ENCODE data around the gene ZWILCH. TPM values are rescaled to one million over a fixed set of nuclear protein-coding genes. Genes with fewer than 3 reads are reported as not detected.

The ZWILCH gene
- total RNA-seq, 4 donors from 2014 or later, result 2.4 to 26.1 (median 7.0) TPM

GRCh38 chr15:66592505-66593218, 87.5 kb downstream of the ZWILCH start:
- no peaks in the 10 kb centered on the region for H3K9me3 ChIP-seq
- no peak for TF ChIP-seq POLR2A (IDR thresholded peaks at IDR 0.05)
- no peak for TF ChIP-seq CTCF (IDR thresholded peaks at IDR 0.05)

GRCh38 chr15:66593219-66593780, 88.2 kb downstream of the ZWILCH start:
- intact Hi-C loops (cut with DNase I; ENCODE audit: low total_unique reads), result no loop called here
- Histone ChIP-seq H3K9me3 (no peaks in the 10 kb centered on the region), H3K4me1 (no peaks in the 10 kb centered on the region), H3K4me3 (no peak overlapping the region), H3K27me3 (no peaks in the 10 kb centered on the region), H3K27ac (no peak overlapping the region), H3K36me3 (no peaks in the 10 kb centered on the region)
- TF ChIP-seq CTCF (IDR thresholded peaks at IDR 0.05) (no peak), POLR2A (IDR thresholded peaks at IDR 0.05) (no peak)
- no peak for DNase-seq

More at GRCh38 chr15:66592505-66593218, 87.5 kb downstream of the ZWILCH start:
- Histone ChIP-seq H3K4me1 (no peaks in the 10 kb centered on the region), H3K27ac (no peak overlapping the region), H3K27me3 (no peaks in the 10 kb centered on the region), H3K4me3 (no peak overlapping the region), H3K36me3 (no peaks in the 10 kb centered on the region)
- intact Hi-C loops (cut with DNase I; ENCODE audit: low total_unique reads), result no loop called here
- DNase-seq, result no peak

DNA sequence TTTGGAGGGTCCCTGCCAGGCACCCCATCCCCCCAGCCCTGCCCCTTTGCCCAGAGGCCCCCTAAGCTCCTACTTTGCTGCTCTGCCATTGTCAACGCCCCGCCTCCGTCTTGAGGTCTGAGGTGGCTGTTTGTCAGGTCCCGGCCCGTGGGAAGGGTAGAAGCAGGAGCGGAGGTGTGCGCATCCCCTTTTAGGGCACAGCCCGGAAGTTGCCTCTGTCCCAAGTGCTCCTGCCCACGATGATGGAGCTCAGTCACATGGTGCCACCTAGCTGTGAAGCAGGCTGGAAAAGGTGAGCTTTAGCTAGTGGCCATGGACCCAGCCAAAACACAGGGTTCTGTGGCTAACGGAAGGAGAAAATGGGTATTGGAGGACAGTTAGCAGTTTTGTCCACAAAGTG, 89.2 kb downstream of the ZWILCH start:
- Histone ChIP-seq H3K27me3 (no peaks in the 10 kb centered on the region), H3K27ac (no peak overlapping the region), H3K4me3 (no peak overlapping the region), H3K4me1 (no peaks in the 10 kb centered on the region), H3K36me3 (no peaks in the 10 kb centered on the region), H3K9me3 (no peaks in the 10 kb centered on the region)
- no peak for TF ChIP-seq POLR2A (IDR thresholded peaks at IDR 0.05)
- no peak for TF ChIP-seq CTCF (IDR thresholded peaks at IDR 0.05)
- intact Hi-C loops (cut with DNase I; ENCODE audit: low total_unique reads), result no loop called here
- DNase-seq, result no peak

GRCh38 chr15:66594836-66595235, 89.7 kb downstream of the ZWILCH start:
- H3K4me3 ChIP-seq, result no peak overlapping the region
- no peak for DNase-seq
- H3K36me3 ChIP-seq, result no peaks in the 10 kb centered on the region
- no peak overlapping the region for H3K27ac ChIP-seq
- intact Hi-C loops (cut with DNase I; ENCODE audit: low total_unique reads), result no loop called here
- no peaks in the 10 kb centered on the region for H3K4me1 ChIP-seq
- TF ChIP-seq CTCF (IDR thresholded peaks at IDR 0.05) (no peak), POLR2A (IDR thresholded peaks at IDR 0.05) (no peak)
- H3K27me3 ChIP-seq, result no peaks in the 10 kb centered on the region
- H3K9me3 ChIP-seq, result no peaks in the 10 kb centered on the region

DNA sequence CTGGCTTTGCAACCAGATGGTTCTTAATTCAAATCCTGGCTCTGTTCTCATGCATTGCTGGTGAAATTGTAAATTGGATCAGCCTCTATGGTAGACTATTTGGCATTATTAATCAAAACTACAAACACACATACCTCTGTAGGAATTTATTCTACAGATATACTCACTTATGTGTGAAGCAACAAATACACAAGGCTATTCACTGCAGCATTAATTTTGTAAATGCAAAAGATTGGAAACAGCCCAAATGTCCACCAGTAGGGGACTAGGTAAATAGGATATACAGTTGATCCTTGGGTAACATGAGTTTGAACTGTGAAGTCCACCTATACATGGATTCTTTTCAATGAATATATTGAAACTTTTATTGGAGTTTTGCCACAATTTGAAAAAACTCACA, 90.2 kb downstream of the ZWILCH start:
- no peak for DNase-seq
- Histone ChIP-seq H3K9me3 (no peaks in the 10 kb centered on the region), H3K4me1 (no peaks in the 10 kb centered on the region), H3K27me3 (no peaks in the 10 kb centered on the region), H3K36me3 (no peaks in the 10 kb centered on the region), H3K4me3 (no peak overlapping the region), H3K27ac (no peak overlapping the region)
- intact Hi-C loops (cut with DNase I; ENCODE audit: low total_unique reads), result no loop called here
- TF ChIP-seq CTCF (IDR thresholded peaks at IDR 0.05), result no peak
- TF ChIP-seq POLR2A (IDR thresholded peaks at IDR 0.05), result no peak
